Measurements from ENCODE around the gene CRYM. TPM values are rescaled to one million over a fixed set of nuclear protein-coding genes. Genes with fewer than 3 reads are reported as not detected.
A peak's percentile ranks its signal among the peaks of the same experiment; 100 is the strongest.
"Not testable (repeated sequence)": the region's sequence is repeated elsewhere in the genome, so short reads cannot be mapped to it uniquely, and the experiment has no call there.

Gene CRYM
- total and polyA plus RNA-seq, 2 donors (not counting 3 experiments of a cell fraction or from before 2014, with no cell fraction given): not detected

DNA sequence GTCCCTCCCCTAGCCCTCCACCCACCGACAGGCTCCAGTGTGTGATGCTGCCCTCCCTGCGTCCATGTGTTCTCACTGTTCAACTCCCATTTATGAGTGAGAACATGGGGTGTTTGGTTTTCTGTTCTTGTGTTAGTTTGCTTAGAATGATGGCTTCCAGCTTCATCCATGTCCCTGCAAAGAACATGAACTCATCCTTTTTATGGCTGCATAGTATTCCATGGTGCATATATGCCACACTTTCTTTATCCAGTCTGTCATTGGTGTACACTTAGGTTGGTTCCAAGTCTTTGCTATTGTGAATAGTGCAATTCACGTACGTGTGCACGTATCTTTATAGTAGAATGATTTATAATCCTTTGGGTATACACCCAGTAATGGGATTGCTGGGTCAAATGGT lies 28.6 kb upstream of the CRYM start:
- H3K9me1 ChIP-seq (replicated peaks; ENCODE audit: control insufficient read depth, extremely low read depth, insufficient read depth, low read length); CTCF ChIA-PET; BruUV-seq (replicated peaks); H3K4me3 ChIP-seq (replicated peaks in 1 of 3; ENCODE audit: insufficient read depth in 1 of 3, low read depth in 1 of 3, low read length in 3 of 3); H2AFZ ChIP-seq (ENCODE audit: low read depth, low read length); H3K27ac ChIP-seq (ENCODE audit: insufficient read depth, low read depth, low read length); H3K9me3 ChIP-seq (replicated peaks; ENCODE audit: control insufficient read depth, insufficient read depth, low read length); DNase-seq (ENCODE audit: low read depth, low spot score); H4K20me1 ChIP-seq (replicated peaks; ENCODE audit: control insufficient read depth, extremely low read depth, insufficient read depth, low read length); H3K4me1 ChIP-seq (ENCODE audit: control insufficient read depth, extremely low read depth, insufficient read depth, low read length); H3K4me2 ChIP-seq (ENCODE audit: insufficient read depth, low read length); FAIRE-seq; H3K79me2 ChIP-seq (ENCODE audit: control insufficient read depth, insufficient read depth, low read length); dilution Hi-C loops (cut with MboI; ENCODE audit: extremely low pct_ligation_motif_present, low sequenced_read_pairs); intact Hi-C loops (cut with micrococcal nuclease); H3K9ac ChIP-seq (replicated peaks; ENCODE audit: extremely low read depth, insufficient read depth, low read length); H3K36me3 ChIP-seq (ENCODE audit: control insufficient read depth in 2 of 2, extremely low read depth in 1 of 2, insufficient read depth in 2 of 2, low read length in 2 of 2); POLR2A ChIA-PET; H3K27me3 ChIP-seq (ENCODE audit: control insufficient read depth in 2 of 2, insufficient read depth in 2 of 2, low read length in 2 of 2): not testable (repeated sequence)

DNA sequence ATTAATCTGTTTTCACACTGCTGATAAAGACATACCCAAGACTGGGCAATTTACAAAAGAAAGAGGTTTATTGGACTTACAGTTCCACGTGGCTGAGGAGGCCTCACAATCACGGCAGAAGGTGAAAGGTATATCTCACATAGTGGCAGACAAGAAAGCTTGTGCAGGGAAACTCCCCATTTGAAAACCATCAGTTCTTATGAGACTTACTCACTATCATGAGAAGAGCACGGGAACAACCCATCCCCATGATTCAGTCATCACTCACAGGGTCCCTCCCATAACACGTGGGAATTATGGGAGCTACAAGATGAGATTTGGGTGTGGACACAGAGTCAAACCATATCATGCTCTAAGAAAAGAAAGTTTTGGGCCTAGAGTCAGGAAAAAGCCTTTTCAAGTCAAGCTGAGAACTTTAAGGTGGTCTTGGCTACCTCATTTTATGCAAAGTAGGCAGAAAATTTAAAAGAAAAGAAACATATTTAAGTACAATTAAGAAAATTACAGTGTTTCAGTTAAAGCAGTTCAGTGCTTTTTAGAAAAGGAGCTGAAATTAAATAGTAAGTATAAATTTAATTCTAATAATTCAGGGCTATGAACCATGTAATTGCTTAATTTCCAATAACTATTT lies 24.9 kb upstream of the CRYM start:
- DNase-seq (ENCODE audit: low read depth, low spot score) (no peak), FAIRE-seq (no peak)
- no peaks in the 10 kb centered on the region for H3K79me2 ChIP-seq (ENCODE audit: control insufficient read depth, insufficient read depth, low read length)
- H3K27me3 ChIP-seq (ENCODE audit: control insufficient read depth in 2 of 2, insufficient read depth in 2 of 2, low read length in 2 of 2): peaks cover under 1 to 7% of the 10 kb centered on the region in 2 experiments
- no peak overlapping the region for H3K27ac ChIP-seq (ENCODE audit: insufficient read depth, low read depth, low read length)
- H3K9me3 ChIP-seq (replicated peaks; ENCODE audit: control insufficient read depth, insufficient read depth, low read length): no peaks in the 10 kb centered on the region
- intact Hi-C loops (cut with micrococcal nuclease) (loop anchor here (5.0 kb wide), 2 partner anchors 249 to 401 kb away; partner anchors contain the start of genes DCUN1D3 and LYRM1), dilution Hi-C loops (cut with MboI; ENCODE audit: extremely low pct_ligation_motif_present, low sequenced_read_pairs) (no loop called here)
- H3K4me2 ChIP-seq (ENCODE audit: insufficient read depth, low read length): no peak overlapping the region
- no peak for TF ChIP-seq GATA2 (IDR thresholded peaks at IDR 0.05; ENCODE audit: insufficient read depth, insufficient read length, low read depth, low read length)
- no peak for TF ChIP-seq EZH2 (IDR thresholded peaks at IDR 0.05; ENCODE audit: borderline replicate concordance, low read depth, low read length, severe bottlenecking)
- TF ChIP-seq, protein P1, sequence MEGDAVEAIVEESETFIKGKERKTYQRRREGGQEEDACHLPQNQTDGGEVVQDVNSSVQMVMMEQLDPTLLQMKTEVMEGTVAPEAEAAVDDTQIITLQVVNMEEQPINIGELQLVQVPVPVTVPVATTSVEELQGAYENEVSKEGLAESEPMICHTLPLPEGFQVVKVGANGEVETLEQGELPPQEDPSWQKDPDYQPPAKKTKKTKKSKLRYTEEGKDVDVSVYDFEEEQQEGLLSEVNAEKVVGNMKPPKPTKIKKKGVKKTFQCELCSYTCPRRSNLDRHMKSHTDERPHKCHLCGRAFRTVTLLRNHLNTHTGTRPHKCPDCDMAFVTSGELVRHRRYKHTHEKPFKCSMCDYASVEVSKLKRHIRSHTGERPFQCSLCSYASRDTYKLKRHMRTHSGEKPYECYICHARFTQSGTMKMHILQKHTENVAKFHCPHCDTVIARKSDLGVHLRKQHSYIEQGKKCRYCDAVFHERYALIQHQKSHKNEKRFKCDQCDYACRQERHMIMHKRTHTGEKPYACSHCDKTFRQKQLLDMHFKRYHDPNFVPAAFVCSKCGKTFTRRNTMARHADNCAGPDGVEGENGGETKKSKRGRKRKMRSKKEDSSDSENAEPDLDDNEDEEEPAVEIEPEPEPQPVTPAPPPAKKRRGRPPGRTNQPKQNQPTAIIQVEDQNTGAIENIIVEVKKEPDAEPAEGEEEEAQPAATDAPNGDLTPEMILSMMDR (IDR thresholded peaks at IDR 0.05; ENCODE audit: extremely low read depth in 1 of 2, insufficient read depth in 1 of 2, low read depth in 1 of 2, low read length in 2 of 2): no peak
- no peak for TF ChIP-seq JUN (IDR thresholded peaks at IDR 0.05; ENCODE audit: borderline replicate concordance, insufficient read depth, insufficient read length, low read depth)
- TF ChIP-seq POLR2AphosphoS5 (IDR thresholded peaks at IDR 0.05; ENCODE audit: insufficient read depth, low read depth, low read length): no peak
- TF ChIP-seq, protein P2, sequence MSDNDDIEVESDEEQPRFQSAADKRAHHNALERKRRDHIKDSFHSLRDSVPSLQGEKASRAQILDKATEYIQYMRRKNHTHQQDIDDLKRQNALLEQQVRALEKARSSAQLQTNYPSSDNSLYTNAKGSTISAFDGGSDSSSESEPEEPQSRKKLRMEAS (IDR thresholded peaks at IDR 0.05; ENCODE audit: insufficient read depth, insufficient read length): no peak
- peaks cover 6% of the 10 kb centered on the region for H3K4me1 ChIP-seq (ENCODE audit: control insufficient read depth, extremely low read depth, insufficient read depth, low read length)
- no peak overlapping the region for H3K9ac ChIP-seq (replicated peaks; ENCODE audit: extremely low read depth, insufficient read depth, low read length)
- no peak overlapping the region for H2AFZ ChIP-seq (ENCODE audit: low read depth, low read length)
- BruUV-seq (replicated peaks): TSS peak; percentile 17
- no peaks in the 10 kb centered on the region for H3K36me3 ChIP-seq (ENCODE audit: control insufficient read depth in 2 of 2, extremely low read depth in 1 of 2, insufficient read depth in 2 of 2, low read length in 2 of 2)
- H3K4me3 ChIP-seq (replicated peaks in 1 of 3; ENCODE audit: insufficient read depth in 1 of 3, low read depth in 1 of 3, low read length in 3 of 3): no peak overlapping the region
- no peaks in the 10 kb centered on the region for H4K20me1 ChIP-seq (replicated peaks; ENCODE audit: control insufficient read depth, extremely low read depth, insufficient read depth, low read length)
- POLR2A ChIA-PET: no interaction called here
- no peaks in the 10 kb centered on the region for H3K9me1 ChIP-seq (replicated peaks; ENCODE audit: control insufficient read depth, extremely low read depth, insufficient read depth, low read length)
- CTCF ChIA-PET: interaction anchor here (1.0 to 4.6 kb wide), 3 partner anchors 115 to 275 kb away, joined by 3 to 132 read pairs (median 117); partner anchors contain the start of gene LDAF1

Data from endothelial cell of umbilical vein (primary cell).